Testis (tissue), 3 donors: ENCODE results near the gene NUDT8. TPM values are rescaled to one million over a fixed set of nuclear protein-coding genes. Genes with fewer than 3 reads are reported as not detected.

ENCODE experiments used
- DNase-seq: peaks from one replicate; pipeline ENCODE4 v3.0.0-alpha.2; 2019
- H3K27ac ChIP-seq, 2 donors: fragments of 200-600 bp; sonication (generic); one replicate each; pipeline ENCODE4 v1.5.1; 2019
- H3K27me3 ChIP-seq: fragments of 200-600 bp; sonication (generic); one replicate; pipeline ENCODE4 v1.5.1; 2019
- H3K36me3 ChIP-seq: fragments of 200-600 bp; sonication (generic); one replicate; pipeline ENCODE4 v1.5.1; 2017; ENCODE audit warnings: low read depth; ENCODE audit errors: missing control alignments
- H3K4me1 ChIP-seq: fragments of 200-600 bp; sonication (generic); one replicate; pipeline ENCODE4 v1.5.1; 2019
- H3K4me3 ChIP-seq, 2 donors: fragments of 200-600 bp; sonication (generic); one replicate each; pipeline ENCODE4 v1.5.1; 2017 to 2019
- H3K9me3 ChIP-seq: fragments of 200-600 bp; sonication (generic); one replicate; pipeline ENCODE4 v1.5.1; 2017
- CTCF ChIP-seq, 3 experiments: fragments of 450-650 bp in 2 of 3; fragments of 200-600 bp in 1 of 3; sonication (generic) in 1 of 3; IDR thresholded peaks; one replicate each; pipeline ENCODE4 v1.5.1; 2016 to 2019; ENCODE audit warnings: antibody characterized with exemption in 3 of 3, mild to moderate bottlenecking in 2 of 3, moderate library complexity in 1 of 3
- POLR2A ChIP-seq: fragments of 450-650 bp; IDR thresholded peaks from one replicate; pipeline ENCODE4 v1.6.1; 2017; ENCODE audit warnings: antibody characterized with exemption, mild to moderate bottlenecking, moderate library complexity
- WGBS, 2 donors: methylation state at CpG; one replicate each; pipeline ENCODE4 v1.1.5; 2018; 5-methylcytosine and 5-hydroxymethylcytosine counted together
- intact Hi-C: fragments of 100-400 bp; cut with DNase I; formaldehyde crosslinking; loops from one replicate; pipeline ENCODE4 v1.15.1; 2023; ENCODE audit warnings: low total_unique reads
- polyA plus RNA-seq: library from polyadenylated mRNA; stranded (reverse); fragments of 350-450 nt; fragmentation: Illumina TruSeq; extraction: RNeasy Lipid Tissue Mini Kit (QIAGEN cat#74804); gene quantifications from one replicate; pipeline ENCODE4 v1.2.3, GENCODE V29; 2014; ENCODE audit warnings: low read depth, low replicate concordance; ENCODE audit not compliant: insufficient read depth
- total RNA-seq, 2 donors: library from RNA; depleted of rRNA; stranded (reverse); fragments of >200 nt; gene quantifications; one replicate each; pipeline ENCODE4 v1.2.3, GENCODE V29; 2016

NUDT8 gene
- total and polyA plus RNA-seq, 3 donors from 2014 or later, result 4.0 to 7.0 (median 6.2) TPM

DNA sequence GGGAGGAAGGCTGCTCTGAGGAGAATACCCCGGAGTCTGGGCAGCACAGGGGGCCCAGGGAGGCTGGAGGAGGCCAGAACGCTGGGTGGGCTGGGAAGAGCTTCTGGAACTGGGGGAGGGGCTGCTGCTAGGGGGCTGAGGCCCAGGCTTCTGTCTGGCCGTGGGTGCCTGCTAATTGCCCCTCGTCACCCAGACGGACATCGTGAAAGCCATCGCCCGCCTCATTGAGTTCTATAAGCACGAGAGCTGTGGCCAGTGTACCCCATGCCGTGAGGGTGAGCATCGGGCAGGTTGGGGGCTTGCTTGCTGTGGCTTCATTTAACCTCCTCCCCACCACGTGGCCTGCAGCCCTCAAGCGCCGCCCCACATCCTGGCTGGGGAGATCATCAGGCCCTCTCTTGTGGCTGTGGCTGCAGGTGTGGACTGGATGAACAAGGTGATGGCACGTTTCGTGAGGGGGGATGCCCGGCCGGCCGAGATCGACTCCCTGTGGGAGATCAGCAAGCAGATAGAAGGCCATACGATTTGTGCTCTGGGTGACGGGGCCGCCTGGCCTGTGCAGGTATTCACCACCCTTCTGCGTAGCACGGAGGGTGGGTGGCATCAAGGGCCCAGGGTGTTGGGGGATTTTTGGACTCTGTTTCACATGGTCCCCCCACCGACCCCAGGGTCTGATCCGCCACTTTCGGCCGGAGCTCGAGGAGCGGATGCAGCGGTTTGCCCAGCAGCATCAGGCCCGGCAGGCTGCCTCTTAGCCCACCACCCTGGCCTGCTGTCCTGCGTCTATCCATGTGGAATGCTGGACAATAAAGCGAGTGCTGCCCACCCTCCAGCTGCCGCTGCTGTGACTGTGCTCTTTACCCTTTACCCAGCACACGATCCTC lies 17.8 kb downstream of the NUDT8 start:
- no peaks in the 10 kb centered on the region for H3K27me3 ChIP-seq
- no peak for DNase-seq
- peaks cover 9% of the 10 kb centered on the region for H3K4me1 ChIP-seq
- 88 to 91% methylated on average over 24 to 36 of the region's 37 CpGs for WGBS, 2 donors
- TF ChIP-seq CTCF (IDR thresholded peaks at IDR 0.05), result no peak
- TF ChIP-seq POLR2A, result no peak
- no peaks in the 10 kb centered on the region for H3K9me3 ChIP-seq
- no peaks in the 10 kb centered on the region for H3K36me3 ChIP-seq
- H3K4me3 ChIP-seq, result no peak overlapping the region
- no peak overlapping the region for H3K27ac ChIP-seq
- intact Hi-C loops, result no loop called here

- no peak overlapping the region for H3K4me3 ChIP-seq
- peaks cover 10% of the 10 kb centered on the region for H3K4me1 ChIP-seq
- no peaks in the 10 kb centered on the region for H3K27me3 ChIP-seq
- TF ChIP-seq POLR2A (no peak), CTCF (IDR thresholded peaks at IDR 0.05) (no peak)
- no peak overlapping the region for H3K27ac ChIP-seq
- intact Hi-C loops, result no loop called here
- 88 to 94% methylated on average over 4 to 14 of the region's 14 CpGs for WGBS, 2 donors
- H3K36me3 ChIP-seq, result no peaks in the 10 kb centered on the region
- no peaks in the 10 kb centered on the region for H3K9me3 ChIP-seq
- DNase-seq, result no peak
Observed at GRCh38 chr11:67611165-67611564, 18.6 kb downstream of the NUDT8 start.

DNA sequence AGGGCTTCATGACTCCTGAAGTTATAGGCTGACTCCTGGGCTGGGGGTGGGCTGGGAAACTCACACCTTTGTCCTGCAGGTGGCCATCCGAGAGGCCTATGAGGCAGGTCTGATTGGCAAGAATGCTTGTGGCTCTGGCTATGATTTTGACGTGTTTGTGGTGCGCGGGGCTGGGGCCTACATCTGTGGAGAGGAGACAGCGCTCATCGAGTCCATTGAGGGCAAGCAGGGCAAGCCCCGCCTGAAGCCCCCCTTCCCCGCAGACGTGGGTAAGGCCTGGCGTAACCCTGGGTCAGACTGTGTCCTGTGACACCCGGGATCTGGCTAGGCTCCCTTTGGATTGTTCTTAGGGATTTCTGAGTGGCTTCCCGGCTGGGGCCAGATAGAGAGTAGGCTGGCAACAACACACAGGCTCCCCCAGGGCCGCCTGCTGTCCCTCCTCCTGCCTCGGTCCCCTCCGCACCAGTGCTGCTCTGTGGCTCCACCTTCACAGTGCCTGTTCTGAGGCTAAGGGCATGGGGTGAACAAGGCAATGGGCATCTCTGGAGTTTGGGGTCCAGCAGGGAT lies 19.4 kb downstream of the NUDT8 start:
- intact Hi-C loops, result no loop called here
- no peak for DNase-seq
- TF ChIP-seq CTCF (IDR thresholded peaks at IDR 0.05) (no peak), POLR2A (no peak)
- no peaks in the 10 kb centered on the region for H3K36me3 ChIP-seq
- no peaks in the 10 kb centered on the region for H3K9me3 ChIP-seq
- H3K27ac ChIP-seq, result no peak overlapping the region
- WGBS, 2 donors, result 88 to 94% methylated on average over 10 to 15 of the region's 15 CpGs
- peaks cover 18% of the 10 kb centered on the region for H3K4me1 ChIP-seq
- no peak overlapping the region for H3K4me3 ChIP-seq
- H3K27me3 ChIP-seq, result no peaks in the 10 kb centered on the region

DNA sequence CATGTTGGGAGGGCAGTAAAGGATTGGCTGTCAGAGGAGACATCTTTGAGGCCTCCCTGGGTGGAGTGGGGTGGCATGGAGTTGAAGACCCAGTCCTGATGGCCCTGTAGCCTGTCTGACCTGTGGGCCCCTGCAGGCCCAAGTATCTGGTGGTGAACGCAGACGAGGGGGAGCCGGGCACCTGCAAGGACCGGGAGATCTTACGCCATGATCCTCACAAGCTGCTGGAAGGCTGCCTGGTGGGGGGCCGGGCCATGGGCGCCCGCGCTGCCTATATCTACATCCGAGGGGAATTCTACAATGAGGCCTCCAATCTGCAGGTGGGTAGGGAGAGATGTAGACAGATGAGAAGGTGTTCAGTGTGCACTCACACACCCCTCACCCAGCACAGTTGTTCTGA lies 20.4 kb downstream of the NUDT8 start:
- no peak overlapping the region for H3K27ac ChIP-seq
- H3K27me3 ChIP-seq, result no peaks in the 10 kb centered on the region
- H3K4me1 ChIP-seq, result peaks cover 18% of the 10 kb centered on the region
- 83 to 87% methylated on average over 10 of the region's 10 CpGs for WGBS, 2 donors
- H3K9me3 ChIP-seq, result no peaks in the 10 kb centered on the region
- DNase-seq, result no peak
- intact Hi-C loops, result no loop called here
- no peak overlapping the region for H3K4me3 ChIP-seq
- TF ChIP-seq CTCF (IDR thresholded peaks at IDR 0.05) (no peak), POLR2A (no peak)
- H3K36me3 ChIP-seq, result no peaks in the 10 kb centered on the region
